SK-N-SH (cell line): ENCODE data around the gene FOXN4. TPM values are rescaled to one million over a fixed set of nuclear protein-coding genes. Genes with fewer than 3 reads are reported as not detected.

ENCODE experiments used
- CTCF ChIA-PET: fragments of 300-600, 350-600 bp; formaldehyde crosslinking; extraction: SDS; loops from one replicate; lab custom pipeline; 2021; lab: Yijun Ruan, JAX
- POLR2A ChIA-PET: fragments of 350-600 bp; sonication (Branson Sonifier 250); formaldehyde crosslinking; extraction: SDS; loops from one replicate; lab custom pipeline; 2020; ENCODE audit warnings: antibody characterized with exemption, inconsistent platforms; lab: Yijun Ruan, JAX
- DNase-seq: peaks from one replicate; pipeline ENCODE4 v3.0.0; 2012
- H2AFZ ChIP-seq: fragments of 200-600 bp; sonication (generic); 2 replicates; pipeline ENCODE4 v1.8.1; 2016; ENCODE audit warnings: antibody characterized with exemption, mild to moderate bottlenecking, low read depth
- H3F3A ChIP-seq: fragments of 200-600 bp; sonication (generic); replicated peaks from 2 replicates; pipeline ENCODE3; 2016; ENCODE audit warnings: antibody characterized with exemption, mild to moderate bottlenecking; ENCODE audit not compliant: insufficient read depth
- H3K27ac ChIP-seq, 2 experiments: fragments of 200-500 bp in 1 of 2; fragments of 200-600 bp in 1 of 2; sonication (Bioruptor generic) in 1 of 2; sonication (generic), shearing (Covaris generic) in 1 of 2; 2 replicates each; pipeline versions ENCODE4 v1.5.1 to v1.6.1; 2014 to 2016; ENCODE audit warnings: low read depth in 2 of 2, inconsistent platforms in 1 of 2, low read length in 1 of 2, mild to moderate bottlenecking in 1 of 2, mixed read lengths in 1 of 2
- H3K27me3 ChIP-seq: fragments of 200-600 bp; sonication (generic), shearing (Covaris generic); 2 replicates; pipeline ENCODE4 v1.6.1; 2016; ENCODE audit warnings: mixed run types; ENCODE audit not compliant: insufficient read depth
- H3K36me3 ChIP-seq, 2 experiments: fragments of 200-500 bp in 1 of 2; fragments of 200-600 bp in 1 of 2; sonication (Bioruptor generic) in 1 of 2; sonication (generic) in 1 of 2; replicated peaks in 1 of 2; 2 replicates each; pipeline versions ENCODE3 to v1.5.1; 2014 to 2016; ENCODE audit warnings: low read length in 1 of 2, mild to moderate bottlenecking in 1 of 2; ENCODE audit not compliant: insufficient read depth in 2 of 2, control insufficient read depth in 1 of 2
- H3K4me1 ChIP-seq, 2 experiments: fragments of 200-500 bp in 1 of 2; fragments of 200-600 bp in 1 of 2; sonication (Bioruptor generic) in 1 of 2; sonication (generic), shearing (Covaris generic) in 1 of 2; 2 replicates each; pipeline versions ENCODE4 v1.5.1 to v1.6.1; 2014 to 2016; ENCODE audit warnings: low read depth in 1 of 2, low read length in 1 of 2, mixed run types in 1 of 2; ENCODE audit not compliant: insufficient read depth in 2 of 2, control insufficient read depth in 1 of 2
- H3K4me2 ChIP-seq: fragments of 200-600 bp; sonication (generic), shearing (Covaris generic); 2 replicates; pipeline ENCODE4 v1.6.1; 2017; ENCODE audit warnings: mixed run types
- H3K4me3 ChIP-seq, 2 experiments: fragments of 200-500 bp in 1 of 2; fragments of 200-600 bp in 1 of 2; sonication (Bioruptor generic) in 1 of 2; sonication (generic), shearing (Covaris generic) in 1 of 2; 2 replicates each; pipeline versions ENCODE4 v1.5.1 to v1.8.1; 2014 to 2016; ENCODE audit warnings: low read depth in 2 of 2, inconsistent platforms in 1 of 2, low read length in 1 of 2, mild to moderate bottlenecking in 1 of 2, mixed read lengths in 1 of 2, moderate library complexity in 1 of 2
- H3K79me2 ChIP-seq: fragments of 200-600 bp; sonication (generic); 2 replicates; pipeline ENCODE4 v1.8.1; 2017; ENCODE audit warnings: mild to moderate bottlenecking; ENCODE audit not compliant: insufficient read depth
- H3K9ac ChIP-seq: fragments of 200-600 bp; sonication (generic); 2 replicates; pipeline ENCODE4 v1.6.1; 2017; ENCODE audit warnings: mixed run types
- H3K9me2 ChIP-seq: fragments of 200-600 bp; sonication (generic); 2 replicates; pipeline ENCODE4 v1.6.1; 2017; ENCODE audit warnings: mixed run types
- H3K9me3 ChIP-seq: fragments of 200-600 bp; sonication (generic); 2 replicates; pipeline ENCODE4 v1.6.1; 2017; ENCODE audit warnings: mixed run types, mild to moderate bottlenecking, moderate library complexity
- H4K20me1 ChIP-seq: fragments of 200-600 bp; sonication (generic); 2 replicates; pipeline ENCODE4 v1.6.1; 2017; ENCODE audit warnings: mild to moderate bottlenecking, mixed run types; ENCODE audit not compliant: insufficient read depth
- CHD2 ChIP-seq: fragments of 150-350 bp; IDR thresholded peaks from 2 replicates; pipeline ENCODE4 v1.6.1; 2018; ENCODE audit warnings: low read length; ENCODE audit not compliant: partially characterized antibody
- CTCF ChIP-seq: fragments of 200-600 bp; sonication (generic); IDR thresholded peaks from 2 replicates; pipeline ENCODE4 v1.6.1; 2017; ENCODE audit warnings: antibody characterized with exemption, mild to moderate bottlenecking, moderate library complexity
- ELF1 ChIP-seq: IDR thresholded peaks from 2 replicates; pipeline ENCODE4 v1.4.0; 2012
- EP300 ChIP-seq, 2 experiments: IDR thresholded peaks; 2 replicates each; pipeline versions ENCODE4 v1.4.0 to v1.6.1; 2012; ENCODE audit warnings: borderline replicate concordance in 1 of 2, low read depth in 1 of 2, low read length in 1 of 2
- FOXM1 ChIP-seq: IDR thresholded peaks from 2 replicates; pipeline ENCODE4 v1.4.0; 2012; ENCODE audit warnings: low read depth, mild to moderate bottlenecking
- MAX ChIP-seq: IDR thresholded peaks from 2 replicates; pipeline ENCODE4 v1.4.0; 2012; ENCODE audit warnings: low read depth
- NFIC ChIP-seq: IDR thresholded peaks from 2 replicates; pipeline ENCODE4 v1.4.0; 2012; ENCODE audit warnings: borderline replicate concordance
- NRF1 ChIP-seq: IDR thresholded peaks from 2 replicates; pipeline ENCODE4 v1.6.1; 2012; ENCODE audit warnings: low read depth, mild to moderate bottlenecking, low read length
- POLR2AphosphoS5 ChIP-seq: IDR thresholded peaks from 2 replicates; pipeline ENCODE4 v1.6.1; 2012; ENCODE audit warnings: low read depth, low read length
- RCOR1 ChIP-seq: fragments of 150-350 bp; IDR thresholded peaks from 2 replicates; pipeline ENCODE4 v1.6.1; 2017; ENCODE audit warnings: antibody characterized with exemption, low read length
- RFX5 ChIP-seq: IDR thresholded peaks from 2 replicates; pipeline ENCODE4 v1.6.1; 2012; ENCODE audit warnings: mild to moderate bottlenecking, improper control_type of control experiment, low read length
- SIN3A ChIP-seq: IDR thresholded peaks from 2 replicates; pipeline ENCODE4 v1.6.1; 2012; ENCODE audit warnings: low read depth, mild to moderate bottlenecking, low read length, moderate library complexity, borderline replicate concordance
- ZBTB33 ChIP-seq: IDR thresholded peaks from 2 replicates; pipeline ENCODE4 v1.4.0; 2012; ENCODE audit warnings: low read depth, borderline replicate concordance
- WGBS: methylation state at CpG from one replicate; pipeline ENCODE4 v1.1.6; 2017; ENCODE audit warnings: low lambda C conversion rate; 5-methylcytosine and 5-hydroxymethylcytosine counted together
- polyA plus RNA-seq, 3 experiments: library from polyadenylated mRNA; depleted of rRNA; stranded (reverse); fragments of >200 nt; gene quantifications; 2 replicates each; pipeline ENCODE4 v1.2.3, GENCODE V29; 2012
- TF ChIP-seq, protein P1 (sequence below): IDR thresholded peaks from 2 replicates; pipeline ENCODE4 v1.4.0; 2012; ENCODE audit warnings: low read depth, borderline replicate concordance
- TF ChIP-seq, protein P2 (sequence below): IDR thresholded peaks from 2 replicates; pipeline ENCODE4 v1.6.1; 2012; ENCODE audit warnings: mild to moderate bottlenecking, low read depth, low read length, moderate library complexity

FOXN4 gene
- polyA plus RNA-seq, 1 of the 3 experiments (the other 2 are of a cell fraction), result 0.10 TPM

DNA sequence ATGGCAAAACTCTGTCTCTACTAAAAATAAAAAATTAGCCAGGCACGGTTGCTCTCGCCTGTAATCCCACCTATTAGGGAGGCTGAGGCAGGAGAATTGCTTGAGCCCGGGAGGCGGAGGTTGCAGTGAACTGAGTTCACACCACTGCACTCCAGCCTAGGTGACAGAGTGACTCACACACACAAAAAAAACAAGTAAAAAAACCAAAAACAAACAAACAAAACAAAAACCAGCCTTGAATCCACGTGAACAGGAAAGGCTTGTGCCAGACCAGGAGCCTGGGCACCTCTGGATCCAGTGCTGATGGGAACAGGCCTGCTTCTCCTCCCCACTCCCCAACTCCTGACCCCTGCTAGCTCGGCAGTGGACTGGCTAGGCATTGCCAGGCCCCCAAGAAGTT lies 3.5 kb downstream of the FOXN4 start:
- Histone ChIP-seq H3K9me2 (no peaks in the 10 kb centered on the region), H2AFZ (no peak overlapping the region), H3K4me1 (peaks cover 0 to 15% of the 10 kb centered on the region in 2 experiments; a peak in 1 of 4 replicates), H3K9me3 (no peaks in the 10 kb centered on the region), H3K36me3 (no peaks in the 10 kb centered on the region), H3K4me2 (no peak overlapping the region), H3K79me2 (no peaks in the 10 kb centered on the region), H3K27me3 (peaks cover 22% of the 10 kb centered on the region), H3K27ac (no peak overlapping the region), H3K4me3 (no peak overlapping the region), H3F3A (no peaks in the 10 kb centered on the region), H3K9ac (no peak overlapping the region), H4K20me1 (no peaks in the 10 kb centered on the region)
- 48% methylated on average over 6 of the region's 6 CpGs for WGBS
- CTCF ChIA-PET, result interaction anchor here (1.2 to 1.8 kb wide), 2 partner anchors 42 to 80 kb away, joined by 3 read pairs; no protein-coding TSS in a partner anchor
- POLR2A ChIA-PET, result no interaction called here
- DNase-seq, result no peak
- TF ChIP-seq CHD2 (no peak), CTCF (no peak), ZBTB33 (no peak), NFIC (no peak), SIN3A (no peak), POLR2AphosphoS5 (no peak), ELF1 (no peak), EP300 (IDR thresholded peaks at IDR 0.05; ENCODE audit: borderline replicate concordance in 1 of 2, low read depth in 1 of 2, low read length in 1 of 2) (no peak), RCOR1 (no peak), FOXM1 (no peak), RFX5 (no peak), MAX (no peak), NRF1 (no peak)
- TF ChIP-seq, protein P1, sequence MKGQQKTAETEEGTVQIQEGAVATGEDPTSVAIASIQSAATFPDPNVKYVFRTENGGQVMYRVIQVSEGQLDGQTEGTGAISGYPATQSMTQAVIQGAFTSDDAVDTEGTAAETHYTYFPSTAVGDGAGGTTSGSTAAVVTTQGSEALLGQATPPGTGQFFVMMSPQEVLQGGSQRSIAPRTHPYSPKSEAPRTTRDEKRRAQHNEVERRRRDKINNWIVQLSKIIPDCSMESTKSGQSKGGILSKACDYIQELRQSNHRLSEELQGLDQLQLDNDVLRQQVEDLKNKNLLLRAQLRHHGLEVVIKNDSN, result no peak
- TF ChIP-seq, protein P2, sequence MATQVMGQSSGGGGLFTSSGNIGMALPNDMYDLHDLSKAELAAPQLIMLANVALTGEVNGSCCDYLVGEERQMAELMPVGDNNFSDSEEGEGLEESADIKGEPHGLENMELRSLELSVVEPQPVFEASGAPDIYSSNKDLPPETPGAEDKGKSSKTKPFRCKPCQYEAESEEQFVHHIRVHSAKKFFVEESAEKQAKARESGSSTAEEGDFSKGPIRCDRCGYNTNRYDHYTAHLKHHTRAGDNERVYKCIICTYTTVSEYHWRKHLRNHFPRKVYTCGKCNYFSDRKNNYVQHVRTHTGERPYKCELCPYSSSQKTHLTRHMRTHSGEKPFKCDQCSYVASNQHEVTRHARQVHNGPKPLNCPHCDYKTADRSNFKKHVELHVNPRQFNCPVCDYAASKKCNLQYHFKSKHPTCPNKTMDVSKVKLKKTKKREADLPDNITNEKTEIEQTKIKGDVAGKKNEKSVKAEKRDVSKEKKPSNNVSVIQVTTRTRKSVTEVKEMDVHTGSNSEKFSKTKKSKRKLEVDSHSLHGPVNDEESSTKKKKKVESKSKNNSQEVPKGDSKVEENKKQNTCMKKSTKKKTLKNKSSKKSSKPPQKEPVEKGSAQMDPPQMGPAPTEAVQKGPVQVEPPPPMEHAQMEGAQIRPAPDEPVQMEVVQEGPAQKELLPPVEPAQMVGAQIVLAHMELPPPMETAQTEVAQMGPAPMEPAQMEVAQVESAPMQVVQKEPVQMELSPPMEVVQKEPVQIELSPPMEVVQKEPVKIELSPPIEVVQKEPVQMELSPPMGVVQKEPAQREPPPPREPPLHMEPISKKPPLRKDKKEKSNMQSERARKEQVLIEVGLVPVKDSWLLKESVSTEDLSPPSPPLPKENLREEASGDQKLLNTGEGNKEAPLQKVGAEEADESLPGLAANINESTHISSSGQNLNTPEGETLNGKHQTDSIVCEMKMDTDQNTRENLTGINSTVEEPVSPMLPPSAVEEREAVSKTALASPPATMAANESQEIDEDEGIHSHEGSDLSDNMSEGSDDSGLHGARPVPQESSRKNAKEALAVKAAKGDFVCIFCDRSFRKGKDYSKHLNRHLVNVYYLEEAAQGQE, result no peak
